Measurements from ENCODE around the gene SLAMF7.
"Not testable (repeated sequence)": the region's sequence is repeated elsewhere in the genome, so short reads cannot be mapped to it uniquely, and the experiment has no call there.

SLAMF7 gene

DNA sequence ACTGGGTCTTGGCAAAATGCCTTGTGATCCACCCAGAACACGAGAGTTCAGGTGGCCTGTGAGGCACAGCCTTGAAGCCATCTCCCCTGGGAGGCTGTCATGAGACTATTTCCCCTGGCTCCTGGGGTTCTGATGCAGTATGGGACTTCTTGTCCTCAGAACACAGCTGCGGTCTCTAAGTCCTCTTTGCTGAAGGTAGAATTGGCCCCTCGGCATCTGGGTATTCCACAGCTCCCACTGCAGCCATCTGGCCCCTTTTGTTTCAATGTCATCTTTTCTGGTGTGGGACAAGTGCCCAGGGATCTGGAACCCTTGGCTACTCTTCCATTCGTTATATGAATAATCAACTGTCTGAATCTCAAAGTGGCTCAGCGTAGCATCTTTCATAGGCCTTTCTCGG is 39.9 kb downstream of the SLAMF7 start:
- DNase-seq: no peak

GRCh38 chr1:160779626-160780397 is 40.8 kb downstream of the SLAMF7 start:
- DNase-seq: peak in 1 of 2 donors; percentile 39

GRCh38 chr1:160780398-160780755 is 41.3 kb downstream of the SLAMF7 start:
- no peak for DNase-seq

GRCh38 chr1:160781186-160781766 is 42.2 kb downstream of the SLAMF7 start:
- DNase-seq: no peak

DNA sequence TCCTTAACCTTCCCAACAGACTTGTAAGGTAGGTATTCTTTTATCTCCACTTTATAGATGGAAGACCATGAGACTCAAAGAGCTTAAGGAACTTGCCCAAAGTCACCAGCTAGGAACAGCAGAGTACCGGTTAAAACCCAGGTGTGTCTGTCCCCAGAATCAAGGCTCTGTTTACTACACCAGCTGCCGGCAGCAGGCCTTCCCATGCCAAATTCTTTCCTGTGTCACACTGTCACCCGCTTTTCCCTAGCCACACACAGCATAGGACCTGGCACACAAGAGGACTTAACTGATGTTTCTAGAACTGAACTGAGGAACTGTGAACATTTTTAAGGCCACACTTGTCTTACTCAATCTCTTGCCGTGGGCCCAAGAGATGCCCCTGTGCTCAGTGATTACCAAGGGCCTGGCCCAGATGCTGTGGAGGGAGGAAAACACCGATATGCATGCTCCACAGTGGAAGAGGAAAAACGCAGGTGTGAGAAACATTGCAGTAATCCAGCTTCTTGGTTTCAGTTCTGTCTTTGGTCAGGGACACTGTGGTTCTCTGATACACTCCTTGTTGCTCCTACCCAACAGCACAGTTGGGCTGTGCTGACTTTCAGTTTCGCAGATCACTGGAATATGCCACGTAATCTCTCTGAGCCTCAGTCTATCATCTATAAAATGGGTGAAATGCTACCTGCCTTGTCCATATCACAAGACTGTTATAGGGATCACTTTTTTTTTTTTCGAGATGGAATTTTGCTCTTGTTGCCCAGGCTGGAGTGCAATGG is 43.1 kb downstream of the SLAMF7 start:
- DNase-seq: peak; percentile 39 to 68

DNA sequence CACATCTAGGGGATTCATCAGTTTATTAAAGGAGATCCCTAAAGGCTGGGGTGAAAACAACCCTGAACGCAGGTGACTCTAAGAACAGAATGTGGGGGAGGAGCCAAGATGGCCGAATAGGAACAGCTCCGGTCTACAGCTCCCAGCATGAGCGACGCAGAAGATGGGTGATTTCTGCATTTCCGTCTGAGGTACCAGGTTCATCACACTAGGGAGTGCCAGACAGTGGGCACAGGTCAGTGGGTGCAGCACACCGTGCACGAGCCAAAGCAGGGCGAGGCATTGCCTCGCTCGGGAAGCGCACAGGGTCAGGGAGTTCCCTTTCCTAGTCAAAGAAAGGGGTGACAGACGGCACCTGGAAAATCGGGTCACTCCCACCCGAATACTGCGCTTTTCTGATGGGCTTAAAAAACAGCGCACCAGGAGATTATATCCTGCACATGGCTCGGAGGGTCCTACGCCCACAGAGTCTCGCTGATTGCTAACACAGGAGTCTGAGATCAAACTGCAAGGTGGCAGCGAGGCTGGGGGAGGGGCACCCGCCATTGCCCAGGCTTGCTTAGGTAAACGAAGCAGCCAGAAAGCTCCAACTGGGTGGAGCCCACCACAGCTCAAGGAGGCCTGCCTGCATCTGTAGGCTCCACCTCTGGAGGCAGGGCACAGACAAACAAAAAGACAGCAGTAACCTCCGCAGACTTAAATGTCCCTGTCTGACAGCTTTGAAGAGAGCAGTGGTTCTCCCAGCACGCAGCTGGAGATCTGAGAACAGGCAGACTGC is 44.1 kb downstream of the SLAMF7 start:
- not testable (repeated sequence) for DNase-seq

DNA sequence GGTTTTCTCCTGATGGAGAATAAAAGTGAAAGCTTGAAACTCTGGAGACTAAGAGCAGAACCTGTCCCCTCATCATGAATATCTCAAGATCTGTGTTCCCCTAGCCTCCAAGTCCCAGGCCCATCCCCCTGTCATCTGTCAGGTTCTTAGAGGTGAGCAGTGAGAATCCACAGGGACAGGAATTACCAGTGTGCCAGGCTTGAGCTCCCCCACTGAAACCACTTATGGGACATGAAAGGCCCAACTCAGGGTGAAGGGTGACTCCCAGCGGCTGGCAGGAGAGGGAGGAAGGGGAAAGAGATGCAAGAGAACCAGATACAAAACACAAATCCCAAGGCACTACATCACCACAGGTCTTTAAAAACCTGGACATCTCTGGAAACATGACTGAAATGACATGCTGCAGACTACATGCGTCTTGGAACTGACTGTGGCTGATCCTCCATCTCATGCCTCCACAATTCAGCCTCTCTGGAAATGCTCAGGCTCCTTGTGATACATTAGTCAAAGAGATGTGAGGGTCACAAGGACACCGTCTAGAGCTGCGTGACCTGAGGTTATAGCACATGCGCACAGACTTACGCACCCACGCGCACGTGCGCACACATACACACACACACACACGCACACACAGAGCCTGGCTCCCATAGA is 50.1 kb downstream of the SLAMF7 start:
- DNase-seq: no peak

DNA sequence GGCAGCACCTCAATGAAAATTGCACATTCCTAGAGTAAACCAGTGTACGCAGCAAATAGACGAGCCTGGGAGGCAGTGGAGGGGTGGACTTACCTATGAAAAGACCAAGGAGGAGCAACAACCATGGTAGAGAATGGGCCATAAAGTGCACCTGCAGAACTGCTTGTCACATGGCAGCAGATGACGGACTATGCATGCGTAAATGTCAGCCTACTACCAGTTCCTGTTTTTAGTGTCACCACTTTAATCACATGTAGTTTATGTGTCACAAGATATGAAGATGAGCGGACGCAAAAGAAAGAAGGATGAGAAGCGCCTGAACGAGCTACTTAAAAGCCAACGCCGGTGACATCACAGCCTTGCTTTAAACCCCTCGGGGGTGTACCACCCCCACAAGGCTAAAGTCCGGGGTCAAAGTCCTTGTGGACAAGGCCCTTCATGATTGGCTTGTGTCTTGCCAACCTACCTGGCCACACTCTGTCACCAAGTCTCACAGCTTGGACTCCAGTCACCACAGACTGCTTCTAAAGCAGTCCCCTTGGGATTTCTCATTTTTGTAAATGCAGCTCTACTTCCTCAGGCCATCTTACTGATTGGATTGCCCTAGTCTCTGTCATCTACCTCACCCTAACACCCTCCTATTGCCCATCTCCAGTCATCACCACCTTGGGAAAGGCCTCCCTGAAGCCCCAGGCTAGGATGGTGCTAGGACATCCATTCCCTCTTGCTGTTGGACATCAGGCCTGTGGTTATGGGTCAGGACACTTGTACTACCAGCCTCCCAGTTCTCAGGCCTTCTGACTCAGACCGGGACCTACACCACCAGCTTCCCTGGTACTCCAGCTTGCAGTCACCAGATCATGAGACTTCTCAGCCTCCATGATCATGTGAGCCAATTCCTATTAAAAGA is 50.9 kb downstream of the SLAMF7 start:
- peak; percentile 63 to 90 for DNase-seq

DNA sequence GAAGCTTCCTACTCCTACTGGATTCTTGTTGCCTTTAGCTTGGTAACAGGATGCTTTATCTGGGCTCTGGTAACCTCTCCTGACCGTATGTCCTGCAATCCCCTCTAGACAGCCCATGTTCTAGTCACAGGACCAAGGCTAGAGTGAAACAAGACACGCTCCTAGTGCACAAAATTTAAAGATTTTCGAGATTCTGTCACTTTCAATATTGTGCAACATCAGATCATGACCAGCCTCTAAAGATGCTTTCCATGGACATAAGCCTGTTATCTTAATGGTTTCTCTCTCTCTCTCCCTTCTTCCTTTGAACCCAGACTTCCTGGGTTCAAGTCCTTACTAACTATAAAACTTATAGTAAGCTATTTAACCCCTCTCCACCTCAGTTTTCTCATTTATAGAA is 55.3 kb downstream of the SLAMF7 start:
- DNase-seq: no peak

- DNase-seq: peak; percentile 38 to 57
Observed at GRCh38 chr1:160795951-160796383, 56.9 kb downstream of the SLAMF7 start, which contains the start of gene LY9. TSS of gene LY9 (plus strand) at chr1:160796174. CDS start at chr1:160796188, 14 bp downstream.

DNA sequence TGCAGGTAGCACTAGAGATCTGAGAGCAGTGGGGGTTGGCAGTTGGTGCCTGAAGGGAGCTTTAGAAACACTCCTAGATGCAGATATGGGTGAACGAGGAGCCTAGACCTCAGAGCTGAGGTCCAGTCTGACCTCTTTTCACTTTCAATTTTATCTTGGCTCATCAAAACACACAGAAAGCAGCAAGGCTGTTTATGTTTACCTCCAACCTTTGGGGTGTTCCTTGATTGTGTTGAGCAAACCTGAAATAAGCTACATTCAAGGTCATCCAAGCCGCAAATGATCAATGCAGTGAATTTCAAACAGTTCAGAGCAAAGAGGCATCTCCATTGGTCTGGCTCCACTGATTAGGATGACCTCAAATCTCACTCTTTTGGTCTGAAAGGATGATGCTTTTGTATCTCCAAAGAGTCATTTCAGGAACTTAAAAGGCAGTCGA is 58.2 kb downstream of the SLAMF7 start:
- no peak for DNase-seq

DNA sequence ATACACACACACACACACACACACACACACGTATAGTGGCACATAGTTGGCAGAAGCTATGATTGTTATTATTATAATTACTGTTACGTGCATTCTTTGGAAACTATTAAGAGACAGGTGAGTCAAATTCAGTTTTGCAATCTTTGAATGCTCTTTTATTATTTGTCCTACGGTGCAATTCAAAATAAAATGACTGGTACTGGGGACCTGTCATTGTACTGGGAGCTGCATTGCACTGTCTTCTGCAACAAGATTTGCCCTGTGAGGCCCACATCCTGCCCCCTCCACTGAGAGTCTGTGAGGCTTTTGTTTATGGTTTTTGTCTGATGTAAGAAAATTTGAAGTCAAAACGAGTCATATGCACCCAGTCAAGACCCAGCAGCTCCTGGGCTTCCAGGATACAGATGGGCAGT is 58.8 kb downstream of the SLAMF7 start:
- DNase-seq: no peak

DNA sequence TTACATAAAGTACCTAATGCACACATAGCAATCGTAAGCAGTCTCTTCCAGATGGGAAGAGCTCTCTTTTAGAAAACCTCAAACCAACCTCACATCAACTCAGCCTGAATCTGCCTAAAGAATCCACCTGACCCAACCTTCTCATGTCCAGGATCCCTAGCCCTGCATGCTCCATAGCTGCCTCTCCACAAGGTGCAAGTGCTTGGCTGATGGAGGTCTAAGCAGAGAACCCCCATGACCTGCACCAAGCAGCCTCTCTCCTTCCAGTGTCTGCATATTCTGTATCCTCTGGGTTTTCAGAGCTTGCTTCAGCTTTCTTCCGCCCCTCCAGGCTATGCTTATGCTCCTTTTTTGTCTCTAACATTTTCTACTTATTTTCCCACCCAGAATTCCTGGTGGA is 59.4 kb downstream of the SLAMF7 start:
- DNase-seq: no peak

GRCh38 chr1:160799641-160800040 is 60.6 kb downstream of the SLAMF7 start:
- no peak for DNase-seq

GRCh38 chr1:160800142-160800541 is 61.1 kb downstream of the SLAMF7 start:
- no peak for DNase-seq

- DNase-seq: no peak
Observed at GRCh38 chr1:160800645-160801408, 61.8 kb downstream of the SLAMF7 start.

DNA sequence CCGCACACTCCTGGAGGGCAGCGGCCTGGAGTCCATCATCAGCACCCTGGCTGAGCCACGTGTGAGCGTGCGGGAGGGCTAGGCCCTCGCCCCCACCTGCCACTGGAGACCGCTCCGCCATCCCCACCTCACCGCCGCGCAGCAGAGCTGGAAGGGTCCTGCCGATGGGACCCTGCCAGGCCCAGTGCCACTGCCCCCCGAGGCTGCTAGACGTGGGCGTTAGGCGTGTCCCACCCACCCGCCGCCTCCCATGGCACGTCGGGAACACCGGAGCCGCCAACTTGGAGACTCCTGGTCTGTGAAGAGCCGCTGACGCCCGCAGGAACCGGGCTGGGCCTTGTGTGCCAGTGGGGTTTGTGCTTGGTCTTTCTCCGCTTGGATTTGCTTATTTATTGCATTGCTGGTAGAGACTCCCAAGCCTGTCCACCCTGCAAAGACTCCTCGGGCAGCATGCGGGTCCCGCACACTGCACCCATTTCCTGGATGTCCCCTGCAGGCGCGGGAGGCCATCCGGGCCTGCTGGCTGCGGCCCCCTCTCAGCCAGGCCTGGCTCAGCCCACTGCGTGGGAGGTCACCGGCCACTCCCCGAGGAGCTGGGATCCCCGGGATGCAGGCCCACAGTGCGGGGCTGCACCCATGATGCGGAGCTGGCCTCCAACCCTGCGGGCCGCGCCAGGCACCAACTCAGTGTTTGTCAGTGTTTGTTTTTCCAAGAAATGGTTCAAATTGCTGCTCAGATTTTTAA is 63.0 kb downstream of the SLAMF7 start:
- no peak for DNase-seq
